ENCODE data around the gene MYNN.
"Not testable (repeated sequence)": the region's sequence is repeated elsewhere in the genome, so short reads cannot be mapped to it uniquely, and the experiment has no call there.

Gene MYNN

GRCh38 chr3:169772897-169773816 is at the start of gene MYNN:
TSS of gene MYNN (plus strand) at chr3:169773396. CDS start at chr3:169774296, 900 bp downstream.
- DNase-seq = peak; percentile 89

DNA sequence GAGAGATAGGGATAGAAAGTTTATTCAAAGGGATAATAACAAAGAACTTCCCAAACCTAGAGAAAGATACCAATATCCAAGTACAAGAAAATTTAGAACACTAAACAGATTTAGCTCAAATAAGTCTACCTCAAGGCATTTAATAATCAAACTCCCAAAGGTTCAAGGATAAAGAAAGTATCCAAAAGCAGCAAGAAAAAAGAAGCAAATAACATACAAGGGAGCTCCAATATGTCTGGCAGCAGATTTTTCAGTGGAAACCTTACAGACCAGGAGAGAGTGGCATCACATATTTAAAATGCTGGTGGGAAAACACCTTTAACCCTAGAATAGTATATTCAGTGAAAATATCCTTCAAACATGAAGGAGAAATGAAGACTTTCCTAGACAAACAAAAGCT is 41.3 kb upstream of the MYNN start:
- DNase-seq = not testable (repeated sequence)

GRCh38 chr3:169739067-169739466 is 34.1 kb upstream of the MYNN start:
- no peak for DNase-seq

DNA sequence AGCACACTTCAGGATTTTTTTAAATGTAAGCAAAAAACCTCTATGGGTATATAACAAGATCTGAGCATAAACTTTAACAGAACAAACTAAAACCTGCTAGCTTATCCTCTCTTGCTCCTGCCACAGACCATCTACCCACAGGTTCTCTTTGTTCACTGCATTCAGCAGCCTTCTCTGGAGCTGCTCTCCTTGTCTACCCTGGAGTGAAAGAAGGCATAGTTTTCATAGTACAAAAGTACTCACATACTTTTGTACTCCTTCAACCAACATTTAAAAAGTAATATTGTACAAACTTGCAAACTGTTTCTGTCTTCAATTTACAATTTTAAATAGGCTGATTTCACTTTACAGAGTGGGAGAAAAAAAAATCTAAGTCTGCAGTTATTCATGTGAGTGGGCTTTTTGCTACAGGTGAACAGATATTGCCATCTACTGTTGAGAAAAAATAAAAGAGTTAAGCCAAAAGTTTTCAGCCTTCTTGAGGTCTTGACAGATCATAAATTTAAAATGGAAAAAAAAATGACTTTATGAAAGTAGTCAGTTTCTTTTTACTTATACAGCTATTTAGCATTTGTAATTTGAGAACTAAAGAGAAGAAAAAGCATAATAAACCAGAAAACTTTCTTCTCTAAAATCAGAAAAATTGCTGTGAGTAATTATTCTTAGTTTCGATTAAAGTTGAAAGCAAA is 28.7 kb upstream of the MYNN start:
- peak; percentile 42 for DNase-seq

GRCh38 chr3:169746924-169747323 is 26.3 kb upstream of the MYNN start:
- DNase-seq = no peak

- DNase-seq = no peak
Measured at GRCh38 chr3:169748670-169749069, 24.5 kb upstream of the MYNN start.

DNA sequence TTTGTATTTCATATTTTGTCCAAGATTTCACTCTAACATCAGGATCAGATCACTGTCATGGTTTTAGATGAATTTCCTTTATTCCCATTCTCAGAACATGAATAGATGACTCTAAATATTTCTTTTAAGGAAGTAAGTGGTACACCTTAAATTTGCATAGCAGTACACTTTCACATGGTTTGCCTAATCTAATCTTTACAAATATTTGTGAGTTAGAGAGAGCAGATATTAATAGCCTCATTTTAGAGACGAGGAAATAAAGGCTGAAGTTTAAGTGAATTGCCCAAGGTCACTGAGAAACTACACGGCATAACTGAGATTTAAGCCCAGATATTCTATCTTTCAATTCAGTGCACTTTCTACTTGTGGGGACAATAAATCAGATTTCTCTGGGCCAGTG is 22.5 kb upstream of the MYNN start:
- DNase-seq = no peak

GRCh38 chr3:169751875-169752274 is 21.3 kb upstream of the MYNN start:
- DNase-seq = no peak

GRCh38 chr3:169754711-169755110 is 18.5 kb upstream of the MYNN start:
- no peak for DNase-seq

DNA sequence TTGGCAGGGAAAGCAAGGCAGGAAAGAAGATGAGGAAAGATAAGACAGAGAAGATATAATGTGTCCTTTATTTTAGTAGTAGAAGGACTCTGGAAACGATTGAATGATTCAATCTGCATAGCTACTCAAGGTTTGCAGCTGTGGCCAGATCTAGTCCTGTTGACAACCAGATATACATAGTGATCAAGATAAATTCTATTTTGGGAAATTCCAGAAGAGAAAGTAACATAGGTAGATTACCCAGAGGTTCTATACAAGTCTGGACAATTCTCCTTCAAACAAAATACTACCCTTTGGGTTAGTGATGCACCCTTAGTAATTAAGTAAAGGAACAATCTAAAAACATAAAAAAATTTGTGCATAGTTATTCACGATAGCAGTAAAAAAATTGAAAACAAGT is 17.7 kb upstream of the MYNN start:
- no peak for DNase-seq

GRCh38 chr3:169758359-169758994 is 14.7 kb upstream of the MYNN start:
- DNase-seq = no peak

- no peak for DNase-seq
Measured at GRCh38 chr3:169759256-169759655, 13.9 kb upstream of the MYNN start.

- DNase-seq = no peak
Measured at GRCh38 chr3:169760479-169760878, 12.7 kb upstream of the MYNN start.

DNA sequence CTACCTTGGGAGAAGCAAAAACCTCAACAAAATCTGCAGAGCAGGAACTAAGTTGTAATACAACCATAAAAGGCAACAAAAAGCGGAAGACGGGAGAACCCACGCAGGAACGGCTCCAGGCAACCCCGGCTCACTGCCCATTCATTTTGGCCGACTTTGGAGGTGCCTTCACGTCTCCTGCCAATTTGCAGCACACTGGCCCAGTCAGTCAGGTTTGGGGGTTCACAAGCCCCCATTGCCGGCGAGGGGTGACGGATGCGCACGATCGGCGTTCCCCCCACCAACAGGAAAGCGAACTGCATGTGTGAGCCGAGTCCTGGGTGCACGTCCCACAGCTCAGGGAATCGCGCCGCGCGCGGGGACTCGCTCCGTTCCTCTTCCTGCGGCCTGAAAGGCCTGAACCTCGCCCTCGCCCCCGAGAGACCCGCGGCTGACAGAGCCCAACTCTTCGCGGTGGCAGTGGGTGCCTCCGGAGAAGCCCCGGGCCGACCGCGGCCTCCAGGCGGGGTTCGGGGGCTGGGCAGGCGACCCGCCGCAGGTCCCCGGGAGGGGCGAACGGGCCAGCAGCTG is 8.8 kb upstream of the MYNN start:
- peak; percentile 8 for DNase-seq

DNA sequence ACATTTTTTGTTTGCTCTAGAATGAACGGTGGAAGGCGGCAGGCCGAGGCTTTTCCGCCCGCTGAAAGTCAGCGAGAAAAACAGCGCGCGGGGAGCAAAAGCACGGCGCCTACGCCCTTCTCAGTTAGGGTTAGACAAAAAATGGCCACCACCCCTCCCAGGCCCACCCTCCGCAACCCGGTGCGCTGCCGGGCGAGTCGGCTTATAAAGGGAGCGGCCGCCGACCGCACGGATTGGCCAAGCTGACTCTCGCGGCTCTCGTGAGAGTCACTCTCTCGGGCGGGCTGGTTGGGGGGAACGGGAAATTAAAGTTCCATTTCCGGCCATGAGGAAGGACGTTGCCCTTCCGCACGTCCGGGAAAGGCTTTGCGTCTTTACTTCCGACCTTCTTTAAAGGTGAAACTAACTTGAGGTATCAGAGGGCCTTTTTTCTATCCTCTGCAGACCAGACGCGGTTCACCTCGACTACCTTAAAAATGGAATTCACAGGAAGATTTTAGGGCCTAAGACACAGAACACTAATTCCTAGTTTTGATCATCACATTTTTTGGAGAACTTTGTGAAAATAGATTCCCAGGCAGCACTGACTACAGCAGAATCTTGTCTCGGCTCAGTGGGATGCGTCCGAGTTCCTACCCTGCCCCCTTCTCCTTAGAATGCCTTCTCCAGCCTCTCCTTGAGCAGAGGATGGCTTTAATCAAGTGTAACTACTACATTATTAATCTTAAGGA is 8.1 kb upstream of the MYNN start, which contains the start of gene TERC:
TSS of gene TERC (minus strand) at position 179 of the 731 bp plus-strand sequence.
- DNase-seq = peak; percentile 98

- DNase-seq = peak; percentile 48
Measured at GRCh38 chr3:169769287-169770181, 3.7 kb upstream of the MYNN start, which contains the start of gene ACTRT3. TSS of gene ACTRT3 (minus strand) at chr3:169769561. CDS start at chr3:169769520, 41 bp downstream.

DNA sequence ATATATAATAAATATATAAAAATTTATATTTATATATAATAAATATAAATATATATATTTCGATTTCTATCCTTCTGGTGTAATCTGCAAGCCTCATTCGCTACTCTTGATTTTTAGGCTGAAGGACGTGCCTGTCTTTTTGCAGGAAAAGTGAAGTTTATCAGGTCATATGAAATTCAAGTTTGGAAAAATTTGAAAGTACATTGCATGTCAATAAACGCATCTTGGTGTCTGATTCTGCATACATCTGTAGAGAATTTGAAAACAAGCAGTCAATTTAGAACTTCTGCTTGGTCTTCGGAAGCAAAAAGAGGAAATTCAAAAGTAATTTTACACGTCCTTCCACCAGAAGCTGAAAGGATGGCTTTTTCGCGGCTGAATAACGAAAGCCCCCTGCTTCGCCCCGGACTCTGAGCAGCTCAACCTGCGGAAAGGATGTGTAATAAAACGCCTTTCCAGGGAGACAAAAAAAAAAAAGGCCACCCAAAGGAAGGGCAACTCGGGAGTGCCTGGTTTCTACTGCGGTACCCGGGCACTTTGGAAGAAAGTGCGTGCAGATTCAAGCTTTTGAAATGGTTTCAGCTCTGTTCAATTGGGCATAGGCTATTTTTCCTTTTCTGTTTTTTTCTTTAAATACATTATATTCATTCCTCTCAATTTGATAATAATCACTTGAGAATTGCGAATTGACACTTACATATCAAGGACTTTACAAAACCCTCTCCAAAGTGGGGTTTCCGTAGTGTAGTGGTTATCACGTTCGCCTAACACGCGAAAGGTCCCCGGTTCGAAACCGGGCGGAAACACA is 1.5 kb upstream of the MYNN start:
- DNase-seq = peak; percentile 89

DNA sequence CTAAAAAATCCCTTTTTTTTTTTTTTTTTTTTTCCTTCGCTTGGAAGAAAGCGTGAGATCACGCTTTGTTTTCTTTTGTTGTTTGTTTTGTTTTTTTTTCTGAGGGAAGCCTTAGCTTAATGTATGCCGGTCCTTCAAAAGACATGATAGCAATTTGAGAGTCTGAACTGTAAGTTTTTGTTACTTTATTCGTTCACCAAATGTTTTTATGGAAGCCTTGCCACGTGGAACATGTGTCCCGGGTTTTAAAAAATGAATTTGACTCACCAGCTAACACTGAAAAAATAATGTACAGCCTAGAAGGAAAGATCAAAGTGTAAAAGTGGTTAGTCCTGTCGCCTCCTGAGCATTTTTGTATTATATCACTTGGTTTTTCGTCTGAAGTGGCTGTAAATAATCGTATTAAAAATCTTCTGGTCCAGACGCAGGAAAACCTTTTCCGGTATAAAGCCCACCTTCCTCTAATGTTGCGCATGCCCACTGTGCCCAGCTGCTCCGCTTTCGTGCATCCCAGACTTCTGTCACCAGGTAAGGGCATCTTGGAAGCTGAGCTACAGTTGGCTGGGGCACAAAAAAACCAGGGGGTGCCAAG is 795 bp upstream of the MYNN start:
- DNase-seq = peak; percentile 84

- no peak for DNase-seq
Measured at GRCh38 chr3:169774186-169774585, 990 bp downstream of the MYNN start.

DNA sequence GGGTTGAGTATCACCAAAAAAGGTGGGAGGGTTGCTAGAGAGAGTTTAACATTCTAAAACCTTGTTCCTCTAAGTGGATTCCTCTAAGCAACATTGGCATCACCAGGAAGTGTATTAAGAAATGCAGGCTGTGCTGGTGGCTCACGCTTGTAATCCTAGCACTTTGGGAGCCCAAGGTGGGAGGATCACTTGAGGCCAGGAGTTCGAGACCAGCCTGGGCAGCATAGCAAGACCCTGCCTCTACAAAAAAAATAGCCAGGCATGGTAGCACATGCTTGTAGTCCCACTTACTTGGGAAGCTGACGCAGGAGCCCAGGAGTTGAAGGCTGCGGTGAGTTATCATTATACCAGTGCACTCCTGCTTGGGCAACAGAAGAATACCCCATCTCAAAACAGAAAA is 4.6 kb downstream of the MYNN start:
- no peak for DNase-seq
